ENCODE data around the gene ARAF. TPM values are rescaled to one million over a fixed set of nuclear protein-coding genes. Genes with fewer than 3 reads are reported as not detected.

The ARAF gene
- total and polyA plus RNA-seq, 2 of the 13 experiments (the other 11 are each of a cell fraction or from before 2014, with no cell fraction given) = 18.0 to 33.1 TPM

DNA sequence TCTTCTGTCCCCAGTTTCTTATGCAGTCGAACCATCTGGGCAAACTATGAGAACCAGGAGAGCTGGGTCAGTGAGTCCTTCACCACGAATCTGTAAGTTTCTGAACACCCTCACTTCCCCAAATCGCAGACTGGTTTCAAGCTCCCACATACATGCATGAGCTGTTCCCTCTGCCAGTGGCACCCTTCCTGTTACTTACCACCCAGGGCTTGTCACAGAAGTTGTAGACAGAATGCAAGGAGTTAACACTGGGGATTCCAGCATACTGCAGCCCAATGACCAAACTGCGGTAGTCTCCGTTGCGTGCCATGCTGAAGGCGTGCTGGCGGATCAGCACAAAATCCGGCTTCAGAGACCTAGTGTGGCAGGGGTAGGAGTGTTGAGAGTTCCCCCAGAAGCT, 44.0 kb downstream of the ARAF start:
- Histone ChIP-seq H3K9ac (ENCODE audit: insufficient read depth, low read depth, low read length) (no peak overlapping the region), H3K36me3 (replicated peaks in 1 of 2; ENCODE audit: control insufficient read depth in 1 of 2, insufficient read depth in 2 of 2, low read length in 2 of 2) (no peaks in the 10 kb centered on the region), H4K20me1 (ENCODE audit: insufficient read depth, low read length) (no peaks in the 10 kb centered on the region), H3K4me1 (ENCODE audit: insufficient read depth, low read length) (no peaks in the 10 kb centered on the region), H3K27ac (ENCODE audit: extremely low read length, insufficient read depth, low read length) (no peak overlapping the region), H3K79me2 (ENCODE audit: insufficient read depth, low read length) (no peaks in the 10 kb centered on the region), H2AFZ (ENCODE audit: low read length) (no peak overlapping the region), H3K4me3 (replicated peaks in 1 of 3; ENCODE audit: insufficient read depth in 1 of 3, low read depth in 2 of 3, low read length in 3 of 3) (no peak overlapping the region), H3K27me3 (ENCODE audit: control insufficient read depth in 1 of 2, insufficient read depth in 2 of 2, low read length in 2 of 2) (no peaks in the 10 kb centered on the region), H3K9me3 (ENCODE audit: low read length) (no peaks in the 10 kb centered on the region), H3K4me2 (ENCODE audit: low read depth, low read length) (no peak overlapping the region)
- ChIA-PET CTCF (ENCODE audit: low intra/inter-chr PET ratio, low total read pairs) (no interaction called here), POLR2A (no interaction called here)
- no TSS peak for BruUV-seq (replicated peaks)
- intact Hi-C loops (cut with micrococcal nuclease; ENCODE audit: unreplicated experiment) (no loop called here), in situ Hi-C loops (cut with HindIII; ENCODE audit: extremely low pct_ligation_motif_present, low pct_unique_long_range_greater_than_20kb) (no loop called here)
- 47% methylated on average over 3 of the region's 9 CpGs for WGBS (ENCODE audit: low lambda C conversion rate)
- ATAC-seq (no peak), FAIRE-seq (no peak), DNase-seq (ENCODE audit: low spot score) (no peak)
- TF ChIP-seq ZNF781 (CRISPR knock-in tag; IDR thresholded peaks at IDR 0.05; ENCODE audit: borderline replicate concordance, not compliant biosample characterization) (no peak), JARID2 (CRISPR knock-in tag; IDR thresholded peaks at IDR 0.05; ENCODE audit: insufficient replicate concordance) (no peak)

- TF ChIP-seq KDM5A (IDR thresholded peaks at IDR 0.05; ENCODE audit: borderline replicate concordance, low read length) (no peak), TIGD3 (CRISPR knock-in tag; IDR thresholded peaks at IDR 0.05; ENCODE audit: borderline replicate concordance) (no peak), MXD3 (CRISPR knock-in tag; IDR thresholded peaks at IDR 0.05) (no peak), TARDBP (CRISPR knock-in tag; IDR thresholded peaks at IDR 0.05) (no peak), ZNF33A (CRISPR knock-in tag; IDR thresholded peaks at IDR 0.05; ENCODE audit: borderline replicate concordance) (no peak), ZBTB26 (CRISPR knock-in tag; IDR thresholded peaks at IDR 0.05; ENCODE audit: borderline replicate concordance) (no peak), CHD2 (IDR thresholded peaks at IDR 0.05; ENCODE audit: low read depth, low read length) (no peak), TEAD2 (CRISPR knock-in tag; IDR thresholded peaks at IDR 0.05) (no peak), ZNF776 (CRISPR knock-in tag; IDR thresholded peaks at IDR 0.05) (no peak), HNF4G (IDR thresholded peaks at IDR 0.05; ENCODE audit: borderline replicate concordance, low read depth, low read length) (no peak), HNF4G (CRISPR knock-in tag; IDR thresholded peaks at IDR 0.05; ENCODE audit: borderline replicate concordance, low read depth) (no peak), DMAP1 (CRISPR knock-in tag; IDR thresholded peaks at IDR 0.05) (no peak)
- TF ChIP-seq, protein P1, sequence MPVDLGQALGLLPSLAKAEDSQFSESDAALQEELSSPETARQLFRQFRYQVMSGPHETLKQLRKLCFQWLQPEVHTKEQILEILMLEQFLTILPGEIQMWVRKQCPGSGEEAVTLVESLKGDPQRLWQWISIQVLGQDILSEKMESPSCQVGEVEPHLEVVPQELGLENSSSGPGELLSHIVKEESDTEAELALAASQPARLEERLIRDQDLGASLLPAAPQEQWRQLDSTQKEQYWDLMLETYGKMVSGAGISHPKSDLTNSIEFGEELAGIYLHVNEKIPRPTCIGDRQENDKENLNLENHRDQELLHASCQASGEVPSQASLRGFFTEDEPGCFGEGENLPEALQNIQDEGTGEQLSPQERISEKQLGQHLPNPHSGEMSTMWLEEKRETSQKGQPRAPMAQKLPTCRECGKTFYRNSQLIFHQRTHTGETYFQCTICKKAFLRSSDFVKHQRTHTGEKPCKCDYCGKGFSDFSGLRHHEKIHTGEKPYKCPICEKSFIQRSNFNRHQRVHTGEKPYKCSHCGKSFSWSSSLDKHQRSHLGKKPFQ (CRISPR knock-in tag; IDR thresholded peaks at IDR 0.05; ENCODE audit: insufficient replicate concordance) = no peak
- no peak overlapping the region for H3K27ac ChIP-seq (ENCODE audit: extremely low read length, insufficient read depth, low read length)
- H3K27me3 ChIP-seq (ENCODE audit: control insufficient read depth in 1 of 2, insufficient read depth in 2 of 2, low read length in 2 of 2) = no peaks in the 10 kb centered on the region
- no peaks in the 10 kb centered on the region for H3K4me1 ChIP-seq (ENCODE audit: insufficient read depth, low read length)
- no peaks in the 10 kb centered on the region for H3K36me3 ChIP-seq (replicated peaks in 1 of 2; ENCODE audit: control insufficient read depth in 1 of 2, insufficient read depth in 2 of 2, low read length in 2 of 2)
- in situ Hi-C loops (cut with HindIII; ENCODE audit: extremely low pct_ligation_motif_present, low pct_unique_long_range_greater_than_20kb) (no loop called here), intact Hi-C loops (cut with micrococcal nuclease; ENCODE audit: unreplicated experiment) (no loop called here)
- FAIRE-seq (no peak), ATAC-seq (no peak), DNase-seq (ENCODE audit: low spot score) (no peak)
- H4K20me1 ChIP-seq (ENCODE audit: insufficient read depth, low read length) = no peaks in the 10 kb centered on the region
- no peaks in the 10 kb centered on the region for H3K79me2 ChIP-seq (ENCODE audit: insufficient read depth, low read length)
- ChIA-PET POLR2A (no interaction called here), CTCF (ENCODE audit: low intra/inter-chr PET ratio, low total read pairs) (no interaction called here)
- no peaks in the 10 kb centered on the region for H3K9me3 ChIP-seq (ENCODE audit: low read length)
- no peak overlapping the region for H3K9ac ChIP-seq (ENCODE audit: insufficient read depth, low read depth, low read length)
- H3K4me2 ChIP-seq (ENCODE audit: low read depth, low read length) = no peak overlapping the region
- H3K4me3 ChIP-seq (replicated peaks in 1 of 3; ENCODE audit: insufficient read depth in 1 of 3, low read depth in 2 of 3, low read length in 3 of 3) = no peak overlapping the region
- no peak overlapping the region for H2AFZ ChIP-seq (ENCODE audit: low read length)
- BruUV-seq (replicated peaks) = no TSS peak
These were observed 46.1 kb downstream of the ARAF start for GRCh38 chrX:47607091-47607490.
